ENCODE data around the gene GCK. TPM values are rescaled to one million over a fixed set of nuclear protein-coding genes. Genes with fewer than 3 reads are reported as not detected.

GCK gene
- total and polyA plus RNA-seq, 8 donors, result 0.57 to 18.2 (median 1.0) TPM

- Histone ChIP-seq H3K4me3 (no peak overlapping the region), H3K27me3 (no peaks in the 10 kb centered on the region), H3K9me3 (no peaks in the 10 kb centered on the region), H3K4me1 (no peaks in the 10 kb centered on the region), H3K27ac (no peak overlapping the region), H3K36me3 (peaks cover 3 to 61% (median 40%) of the 10 kb centered on the region in 3 donors)
- ATAC-seq (no peak), FAIRE-seq (no peak), DNase-seq (peak in 1 of 6 donors; percentile 14)
- TF ChIP-seq CTCF (IDR thresholded peaks at IDR 0.05), result no peak
- WGBS, 2 donors, result 90 to 91% methylated on average over 10 of the region's 10 CpGs
- intact Hi-C loops (cut with DNase I), result no loop called here
These were observed 22.0 kb upstream of the GCK start for GRCh38 chr7:44211126-44211675.

GRCh38 chr7:44210107-44210506 is 20.9 kb upstream of the GCK start:
- DNase-seq, result peak in 1 of 6 donors; percentile 13
- TF ChIP-seq CTCF (IDR thresholded peaks at IDR 0.05), result no peak

GRCh38 chr7:44208085-44208484 is 18.8 kb upstream of the GCK start:
- no peak for FAIRE-seq
- H3K4me3 ChIP-seq, result no peak overlapping the region
- ATAC-seq, result no peak
- no peak for TF ChIP-seq CTCF (IDR thresholded peaks at IDR 0.05)
- WGBS, 2 donors, result 90 to 99% methylated on average over 7 of the region's 7 CpGs
- H3K4me1 ChIP-seq, result no peaks in the 10 kb centered on the region
- peaks cover 3 to 76% (median 40%) of the 10 kb centered on the region in 3 donors for H3K36me3 ChIP-seq
- H3K9me3 ChIP-seq, result no peaks in the 10 kb centered on the region
- H3K27me3 ChIP-seq, result no peaks in the 10 kb centered on the region
- DNase-seq, result peak in 1 of 6 donors; percentile 18
- intact Hi-C loops (cut with DNase I), result no loop called here
- no peak overlapping the region for H3K27ac ChIP-seq

More at GRCh38 chr7:44210107-44210506, 20.9 kb upstream of the GCK start:
- no peak for ATAC-seq
- intact Hi-C loops (cut with DNase I), result no loop called here
- WGBS, 2 donors, result 76 to 80% methylated on average over 5 of the region's 5 CpGs
- no peaks in the 10 kb centered on the region for H3K4me1 ChIP-seq
- no peaks in the 10 kb centered on the region for H3K27me3 ChIP-seq
- no peak overlapping the region for H3K4me3 ChIP-seq
- H3K9me3 ChIP-seq, result no peaks in the 10 kb centered on the region
- H3K27ac ChIP-seq, result no peak overlapping the region
- peaks cover 3 to 72% (median 40%) of the 10 kb centered on the region in 3 donors for H3K36me3 ChIP-seq
- no peak for FAIRE-seq

- ATAC-seq (no peak), FAIRE-seq (no peak), DNase-seq (peak in 1 of 6 donors; percentile 14)
- H3K4me3 ChIP-seq, result no peak overlapping the region
- WGBS, 2 donors, result 90 to 92% methylated on average over 5 of the region's 5 CpGs
- H3K36me3 ChIP-seq, result peaks cover under 1 to 60% (median 28%) of the 10 kb centered on the region in 3 donors
- no peaks in the 10 kb centered on the region for H3K9me3 ChIP-seq
- H3K27ac ChIP-seq, result no peak overlapping the region
- no peaks in the 10 kb centered on the region for H3K27me3 ChIP-seq
- no peak for TF ChIP-seq CTCF (IDR thresholded peaks at IDR 0.05)
- intact Hi-C loops (cut with DNase I), result no loop called here
- H3K4me1 ChIP-seq, result peaks cover 9 to 10% (median 10%) of the 10 kb centered on the region in 3 donors
These were observed 16.8 kb upstream of the GCK start for GRCh38 chr7:44206008-44206407.

GRCh38 chr7:44201813-44202212 is 12.6 kb upstream of the GCK start:
- Histone ChIP-seq H3K27ac (no peak overlapping the region), H3K4me1 (peaks cover 9 to 10% (median 10%) of the 10 kb centered on the region in 3 donors), H3K36me3 (peaks cover 0 to 24% (median 4%) of the 10 kb centered on the region in 3 donors), H3K9me3 (no peaks in the 10 kb centered on the region), H3K4me3 (peak overlapping the region; percentile 64 to 95 (median 80)), H3K27me3 (no peaks in the 10 kb centered on the region)
- no peak for DNase-seq
- TF ChIP-seq CTCF (IDR thresholded peaks at IDR 0.05), result no peak
- no peak for FAIRE-seq
- intact Hi-C loops (cut with DNase I), result no loop called here
- 16 to 17% methylated on average over 8 of the region's 8 CpGs for WGBS, 2 donors
- no peak for ATAC-seq
